ENCODE results near the gene MPL. TPM values are rescaled to one million over a fixed set of nuclear protein-coding genes. Genes with fewer than 3 reads are reported as not detected.
A peak's percentile ranks its signal among the peaks of the same experiment; 100 is the strongest.

The MPL gene
- total and polyA plus RNA-seq, 10 of the 15 experiments (the other 5 are each of a cell fraction or from before 2014, with no cell fraction given) = not detected

- H3K9ac ChIP-seq (ENCODE audit: control insufficient read depth, insufficient read depth, low read length) = peak overlapping the region; percentile 75; the same call in 1 of the 2 replicates
- H4K20me1 ChIP-seq (ENCODE audit: control insufficient read depth, insufficient read depth) = no peaks in the 10 kb centered on the region
- no peak for TF ChIP-seq ZNF207 (IDR thresholded peaks at IDR 0.05; ENCODE audit: borderline replicate concordance)
- TF ChIP-seq POLR2A (IDR thresholded peaks at IDR 0.05; ENCODE audit: low read depth, low read length) = peak; percentile 13; the same call in 1 of the 2 replicates
- no TSS peak for BruUV-seq (replicated peaks)
- DNase-seq (ENCODE audit: low read depth, low spot score) (no peak), FAIRE-seq (no peak), ATAC-seq (no peak)
- H3K4me2 ChIP-seq (ENCODE audit: control insufficient read depth, insufficient read depth) = peak overlapping the region; percentile 89
- intact Hi-C loops (cut with micrococcal nuclease; ENCODE audit: unreplicated experiment) (no loop called here), in situ Hi-C loops (cut with MboI) (no loop called here)
- peaks cover 43% of the 10 kb centered on the region for H3K79me2 ChIP-seq (ENCODE audit: control insufficient read depth, insufficient read depth, low read length)
- H3K9me3 ChIP-seq (replicated peaks; ENCODE audit: control insufficient read depth, insufficient read depth, low read length) = no peaks in the 10 kb centered on the region
- peaks cover 15 to 26% of the 10 kb centered on the region in 2 experiments for H3K36me3 ChIP-seq (ENCODE audit: control insufficient read depth in 2 of 2, insufficient read depth in 2 of 2, low read length in 1 of 2)
- peak overlapping the region; percentile 79 for H3K4me3 ChIP-seq
- peaks cover 14% of the 10 kb centered on the region for H3K4me1 ChIP-seq (ENCODE audit: control insufficient read depth, insufficient read depth, low read length)
- 32% methylated on average over 4 of the region's 4 CpGs for WGBS (ENCODE audit: insufficient coverage, insufficient replicate concordance, low lambda C conversion rate, missing lambda C conversion rate)
- no peak overlapping the region for H2AFZ ChIP-seq (ENCODE audit: control insufficient read depth, low read depth, low read length)
- ChIA-PET CTCF (interaction anchor here (1.0 kb wide), 1 partner anchor 121 kb away, joined by 3 read pairs; no protein-coding TSS in a partner anchor), POLR2A (interaction anchor here (1.0 kb wide), 1 partner anchor 16 kb away, joined by 4 read pairs; no protein-coding TSS in a partner anchor), RAD21 (ENCODE audit: unreplicated experiment) (interaction anchor here (1.3 kb wide), 1 partner anchor 121 kb away, joined by 3 read pairs; no protein-coding TSS in a partner anchor), SMC1A (ENCODE audit: uncharacterized antibody, unreplicated experiment) (interaction anchor here (4.5 kb wide), 1 partner anchor 133 kb away, joined by 26 read pairs; no protein-coding TSS in a partner anchor)
- no peak overlapping the region for H3K27ac ChIP-seq (ENCODE audit: control insufficient read depth, insufficient read depth)
- H3K27me3 ChIP-seq (replicated peaks in 1 of 2; ENCODE audit: control insufficient read depth in 2 of 2, insufficient read depth in 2 of 2, low read length in 1 of 2) = no peaks in the 10 kb centered on the region
These were observed 23.0 kb downstream of the MPL start for GRCh38 chr1:43360616-43361015.

GRCh38 chr1:43363283-43363934 lies 25.8 kb downstream of the MPL start:
- CTCF ChIA-PET = interaction anchor here (1.1 kb wide), 1 partner anchor 125 kb away, joined by 3 read pairs; no protein-coding TSS in a partner anchor
- in situ Hi-C loops (cut with MboI) (no loop called here), intact Hi-C loops (cut with micrococcal nuclease; ENCODE audit: unreplicated experiment) (no loop called here)
- DNase-seq (ENCODE audit: low read depth, low spot score) = no peak
- no peak overlapping the region for H3K27ac ChIP-seq (ENCODE audit: control insufficient read depth, insufficient read depth)
- H3K9ac ChIP-seq (ENCODE audit: control insufficient read depth, insufficient read depth, low read length) = no peak overlapping the region
- H2AFZ ChIP-seq (ENCODE audit: control insufficient read depth, low read depth, low read length) = no peak overlapping the region
- TF ChIP-seq BMI1 (IDR thresholded peaks at IDR 0.05; ENCODE audit: borderline replicate concordance) (no peak), RFX5 (IDR thresholded peaks at IDR 0.05; ENCODE audit: low read depth, low read length) (no peak), MTA3 (IDR thresholded peaks at IDR 0.05; ENCODE audit: borderline replicate concordance, low read length) (0 out of 2 replicates have a peak, but pooled peaks have one; percentile 23), POLR2A (IDR thresholded peaks at IDR 0.05; ENCODE audit: low read depth, low read length) (peak; percentile 71), SREBF1 (IDR thresholded peaks at IDR 0.05; ENCODE audit: low read length) (no peak)
- no peaks in the 10 kb centered on the region for H3K9me3 ChIP-seq (replicated peaks; ENCODE audit: control insufficient read depth, insufficient read depth, low read length)
- WGBS (ENCODE audit: insufficient coverage, insufficient replicate concordance, low lambda C conversion rate, missing lambda C conversion rate) = 54% methylated on average over 8 of the region's 9 CpGs
- no TSS peak for BruUV-seq (replicated peaks)
- ATAC-seq = no peak
- H3K4me3 ChIP-seq = no peak overlapping the region
- H3K36me3 ChIP-seq (ENCODE audit: control insufficient read depth in 2 of 2, insufficient read depth in 2 of 2, low read length in 1 of 2) = peaks cover 15 to 27% of the 10 kb centered on the region in 2 experiments
- H3K27me3 ChIP-seq (replicated peaks in 1 of 2; ENCODE audit: control insufficient read depth in 2 of 2, insufficient read depth in 2 of 2, low read length in 1 of 2) = no peaks in the 10 kb centered on the region
- peaks cover 61% of the 10 kb centered on the region for H3K79me2 ChIP-seq (ENCODE audit: control insufficient read depth, insufficient read depth, low read length)
- RAD21 ChIA-PET (ENCODE audit: unreplicated experiment) = no interaction called here
- no peaks in the 10 kb centered on the region for H4K20me1 ChIP-seq (ENCODE audit: control insufficient read depth, insufficient read depth)
- POLR2A ChIA-PET = interaction anchor here (0.6 to 1.2 kb wide), 6 partner anchors 8 to 1038 kb away, joined by 3 to 5 read pairs (median 3); partner anchors contain the start of genes MED8 and SZT2
- FAIRE-seq = no peak
- SMC1A ChIA-PET (ENCODE audit: uncharacterized antibody, unreplicated experiment) = interaction anchor here (1.0 kb wide), 1 partner anchor 121 kb away, joined by 3 read pairs; no protein-coding TSS in a partner anchor
- H3K4me1 ChIP-seq (ENCODE audit: control insufficient read depth, insufficient read depth, low read length) = peaks cover 15% of the 10 kb centered on the region
- no peak overlapping the region for H3K4me2 ChIP-seq (ENCODE audit: control insufficient read depth, insufficient read depth)

All from GM12878 (cell line).